HG03095 (cell line): Measurements from ENCODE around the gene NCKAP5L.

Experiments used
- ATAC-seq: cut with Tn5 transposase; IDR thresholded peaks from one replicate; pipeline ENCODE4 v1.9.1; 2021; ENCODE audit warnings: moderate library complexity; ENCODE audit not compliant: unreplicated experiment

NCKAP5L gene

GRCh38 chr12:49801141-49802063, 26.8 kb downstream of the NCKAP5L start:
- ATAC-seq, result no peak

- no peak for ATAC-seq
Measured at GRCh38 chr12:49800421-49801140, 27.6 kb downstream of the NCKAP5L start.

GRCh38 chr12:49798934-49799333, 29.3 kb downstream of the NCKAP5L start:
- ATAC-seq, result no peak

- ATAC-seq, result no peak
Measured at GRCh38 chr12:49798248-49798647, 30.0 kb downstream of the NCKAP5L start.

GRCh38 chr12:49797449-49797776, 30.8 kb downstream of the NCKAP5L start:
- no peak for ATAC-seq

- no peak for ATAC-seq
Measured at GRCh38 chr12:49796606-49797448, 31.4 kb downstream of the NCKAP5L start.

GRCh38 chr12:49796155-49796554, 32.1 kb downstream of the NCKAP5L start:
- no peak for ATAC-seq

- ATAC-seq, result no peak
Measured at GRCh38 chr12:49795654-49796105, 32.5 kb downstream of the NCKAP5L start.

- no peak for ATAC-seq
Measured at GRCh38 chr12:49794811-49795653, 33.2 kb downstream of the NCKAP5L start.

- ATAC-seq, result no peak
Measured at GRCh38 chr12:49794021-49794420, 34.2 kb downstream of the NCKAP5L start.

GRCh38 chr12:49793620-49794019, 34.6 kb downstream of the NCKAP5L start:
- no peak for ATAC-seq

- ATAC-seq, result no peak
Measured at GRCh38 chr12:49792976-49793580, 35.1 kb downstream of the NCKAP5L start.

GRCh38 chr12:49792181-49792970, 35.8 kb downstream of the NCKAP5L start:
- no peak for ATAC-seq

GRCh38 chr12:49791700-49792099, 36.5 kb downstream of the NCKAP5L start:
- no peak for ATAC-seq

- ATAC-seq, result no peak
Measured at GRCh38 chr12:49790741-49791555, 37.3 kb downstream of the NCKAP5L start.

GRCh38 chr12:49789992-49790391, 38.2 kb downstream of the NCKAP5L start:
- ATAC-seq, result no peak

GRCh38 chr12:49787672-49788071, 40.5 kb downstream of the NCKAP5L start:
- ATAC-seq, result no peak

- no peak for ATAC-seq
Measured at GRCh38 chr12:49784756-49785409, 43.3 kb downstream of the NCKAP5L start.
